Heart left ventricle (tissue), 16 donors: ENCODE measurements around the gene OPRD1. TPM values are rescaled to one million over a fixed set of nuclear protein-coding genes. Genes with fewer than 3 reads are reported as not detected.

ENCODE experiments used
- ATAC-seq, 4 donors: fragments of 200-7000 bp; cut with Tn5 transposase; one replicate each; pipeline ENCODE4 v1.9.1; 2020 to 2022; ENCODE audit warnings: moderate library complexity in 4 of 4, mild to moderate bottlenecking in 3 of 4, moderate number of reproducible peaks in 1 of 4
- DNase-seq, 5 donors: peaks; one replicate each; pipeline ENCODE4 v3.0.0-alpha.2; 2020
- H3K27ac ChIP-seq, 12 donors: fragments of 200-600 bp; sonication (generic) in 4 of 12; one replicate each; pipeline versions ENCODE4 v1.5.0 to v1.8.0; 2016 to 2022; ENCODE audit warnings: mild to moderate bottlenecking in 2 of 12
- H3K27me3 ChIP-seq, 9 donors: fragments of 200-600 bp; sonication (generic) in 2 of 9; one replicate each; pipeline versions ENCODE4 v1.5.1 to v1.8.0; 2016 to 2022; ENCODE audit warnings: mild to moderate bottlenecking in 3 of 9
- H3K36me3 ChIP-seq, 9 donors: fragments of 200-600 bp; sonication (generic) in 2 of 9; one replicate each; pipeline versions ENCODE4 v1.5.0 to v1.8.0; 2018 to 2022; ENCODE audit warnings: mild to moderate bottlenecking in 2 of 9
- H3K4me1 ChIP-seq, 12 donors: fragments of 200-600 bp; sonication (generic) in 4 of 12; one replicate each; pipeline versions ENCODE4 v1.5.0 to v1.8.0; 2016 to 2022; ENCODE audit warnings: mild to moderate bottlenecking in 3 of 12
- H3K4me3 ChIP-seq, 12 donors: fragments of 200-600 bp; sonication (generic) in 4 of 12; one replicate each; pipeline versions ENCODE4 v1.5.0 to v1.8.0; 2017 to 2022; ENCODE audit warnings: mild to moderate bottlenecking in 9 of 12, moderate library complexity in 4 of 12
- H3K9me3 ChIP-seq, 12 donors: fragments of 200-600 bp; sonication (generic) in 4 of 12; one replicate each; pipeline versions ENCODE4 v1.5.0 to v1.8.0; 2016 to 2022; ENCODE audit warnings: mild to moderate bottlenecking in 1 of 12
- CTCF ChIP-seq, 12 donors: fragments of 200-600 bp; sonication (generic) in 4 of 12; IDR thresholded peaks; one replicate each; pipeline versions ENCODE4 v1.5.0 to v1.8.0; 2018 to 2022; ENCODE audit warnings: antibody characterized with exemption in 12 of 12, mild to moderate bottlenecking in 5 of 12
- POLR2A ChIP-seq, 2 donors: fragments of 450-650 bp; IDR thresholded peaks; one replicate each; pipeline ENCODE4 v1.6.1; 2017; ENCODE audit warnings: antibody characterized with exemption in 2 of 2, mild to moderate bottlenecking in 2 of 2, moderate library complexity in 2 of 2
- WGBS, 4 donors: extraction: QIAGEN DNeasy Blood & Tissue Kit in 2 of 4; methylation state at CpG; one replicate each; pipeline versions ENCODE4 v1.1.5 to v1.1.7; 2013 to 2018; 5-methylcytosine and 5-hydroxymethylcytosine counted together
- intact Hi-C, 10 donors: fragments of 100-400 bp; cut with DNase I; formaldehyde crosslinking; loops; one replicate each; pipeline versions ENCODE4 v1.11.1 to v1.14.2; 2022
- polyA plus RNA-seq, 2 donors: library from polyadenylated mRNA; stranded (reverse); fragments of 200-250 nt; gene quantifications; one replicate each; pipeline ENCODE4 v1.2.3, GENCODE V29; 2013
- total RNA-seq, 9 donors: library from RNA; depleted of rRNA in 2 of 9; stranded (reverse); fragments of >200 nt in 2 of 9; fragmentation: NEBNext Ultra II Directional in 3 of 9; extraction: Animal tissue kit (Norgen Biotek cat#: 25700) in 3 of 9; gene quantifications; one replicate each; pipeline versions ENCODE4 v1.1.0 to v1.2.4, GENCODE V29; 2016 to 2023
- donor health status: ischemic (EF 13 %, LVEDD 7.1; RV severe dilation, severe dysfunction).
- donor health status: healthy with polysubstance abuse.
- donor health status: DM: no; HTN: yes; CAD: no.
- donor health status: DM: no; HTN: no; CAD: no.
- donor health status: ischemic (EF 25% LVEDD 6.9; RV normal size, moderate dysfunction).
- donor health status: ischemic (EF 25% LVEDD 5.7; RV mildly dilated, moderate dysfunction).
- donor health status: healthy.
- donor health status: DM: yes; HTN: yes; CAD: no.
- donor health status: ischemic (EF 35%, LVEDD 5.7; RV mildly dilated, moderate dysfunction).
- donor health status: nonischemic (EF 11% LVEDD 7.7; RV severe dilation, severe dysfunction).
- donor health status: DM: yes; HTN: yes; CAD: no.
- donor health status: PGD.
- donor health status: ischemic (EF 29% LVEDD 5.4; RV normal size, mild dysfunction).
- donor health status: nonischemic (EF 23%, LVEDD 6.1; RV moderate dilation, normal function).

The OPRD1 gene
- total and polyA plus RNA-seq, 11 donors = under 0.01 to 0.02 (median 0.01) TPM; not detected in 7

DNA sequence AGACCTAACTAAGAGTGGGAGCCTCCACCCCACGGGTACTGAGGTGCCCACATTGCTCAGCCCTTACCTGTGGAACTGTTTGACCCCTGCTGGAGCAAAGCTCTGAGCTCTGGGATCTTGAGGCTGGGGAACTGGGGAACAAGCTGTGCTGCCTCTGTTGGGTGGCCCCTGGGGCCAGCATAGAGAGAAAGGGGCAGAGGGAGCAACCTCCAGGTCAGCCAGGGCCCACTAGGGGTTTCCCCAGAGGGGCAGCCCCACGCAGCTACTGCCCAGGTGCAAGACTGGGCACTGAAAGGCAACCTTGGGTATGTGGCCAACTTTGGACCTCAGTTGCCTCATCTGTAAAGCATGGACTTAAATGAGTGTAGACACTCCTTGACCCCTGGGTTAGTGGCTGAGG, 78.9 kb downstream of the OPRD1 start:
- peaks cover 0 to 10% (median 0%) of the 10 kb centered on the region in 9 donors for H3K27me3 ChIP-seq
- H3K27ac ChIP-seq = no peak overlapping the region
- H3K4me1 ChIP-seq = peaks cover 0 to 39% (median 6%) of the 10 kb centered on the region in 12 donors
- intact Hi-C loops = no loop called here
- DNase-seq = no peak
- WGBS, 4 donors = 79 to 91% (median 87%) methylated on average over 2 of the region's 2 CpGs
- no peaks in the 10 kb centered on the region for H3K9me3 ChIP-seq
- no peaks in the 10 kb centered on the region for H3K36me3 ChIP-seq
- TF ChIP-seq POLR2A (IDR thresholded peaks at IDR 0.05) (no peak), CTCF (IDR thresholded peaks at IDR 0.05) (no peak)
- H3K4me3 ChIP-seq = no peak overlapping the region
- no peak for ATAC-seq

- Histone ChIP-seq H3K27me3 (peaks cover 0 to 10% (median 0%) of the 10 kb centered on the region in 9 donors), H3K4me3 (no peak overlapping the region), H3K9me3 (no peaks in the 10 kb centered on the region), H3K27ac (no peak overlapping the region), H3K4me1 (peaks cover 0 to 35% (median 6%) of the 10 kb centered on the region in 12 donors), H3K36me3 (no peaks in the 10 kb centered on the region)
- DNase-seq = no peak
- no peak for ATAC-seq
- 64 to 84% (median 76%) methylated on average over 2 of the region's 2 CpGs for WGBS, 4 donors
- TF ChIP-seq CTCF (IDR thresholded peaks at IDR 0.05) (no peak), POLR2A (IDR thresholded peaks at IDR 0.05) (no peak)
- intact Hi-C loops = no loop called here
Observed at GRCh38 chr1:28891256-28891655, 79.3 kb downstream of the OPRD1 start.

DNA sequence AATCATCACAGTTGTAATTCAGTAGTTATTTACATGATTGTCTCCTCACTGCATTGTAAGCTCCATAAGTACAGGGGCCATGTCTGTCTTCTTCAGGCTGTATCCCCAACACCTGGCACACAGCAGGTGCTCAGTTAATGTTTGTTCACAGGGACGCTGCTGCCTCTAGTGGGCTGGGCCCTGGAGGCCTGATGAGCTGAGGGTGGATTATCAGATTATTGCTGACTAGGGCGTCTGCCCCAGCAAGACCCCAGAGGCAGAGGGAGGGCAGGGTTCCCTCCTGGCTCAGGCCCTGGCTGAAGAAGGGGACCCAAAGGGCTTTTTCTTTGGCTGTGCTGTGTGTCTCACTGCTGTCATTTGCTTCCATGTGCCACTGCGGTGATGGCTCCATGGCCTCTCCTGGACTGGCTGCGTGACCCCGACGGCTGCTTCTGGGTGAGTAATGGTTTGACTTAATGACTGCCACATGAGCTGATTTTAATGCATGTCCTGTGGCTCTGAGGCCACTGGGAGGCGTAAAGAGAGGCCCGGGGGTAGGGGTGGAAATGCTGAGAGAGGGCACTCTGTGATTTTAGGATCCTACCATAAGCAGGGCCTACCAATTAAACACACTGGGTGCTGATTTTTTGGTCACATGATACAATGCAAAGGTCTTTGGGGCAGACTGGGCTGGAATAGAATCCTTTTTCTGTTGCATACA, 81.6 kb downstream of the OPRD1 start:
- intact Hi-C loops = no loop called here
- TF ChIP-seq CTCF (IDR thresholded peaks at IDR 0.05) (peak in 2 of 12 donors; percentile 8 to 10), POLR2A (IDR thresholded peaks at IDR 0.05) (no peak)
- DNase-seq (no peak), ATAC-seq (no peak)
- WGBS, 4 donors = 74 to 85% (median 83%) methylated on average over 6 to 8 of the region's 8 CpGs
- Histone ChIP-seq H3K4me3 (no peak overlapping the region), H3K36me3 (no peaks in the 10 kb centered on the region), H3K27ac (no peak overlapping the region), H3K4me1 (peaks cover 0 to 22% (median 6%) of the 10 kb centered on the region in 12 donors), H3K27me3 (no peaks in the 10 kb centered on the region), H3K9me3 (no peaks in the 10 kb centered on the region)

GRCh38 chr1:28894785-28895184, 82.8 kb downstream of the OPRD1 start:
- TF ChIP-seq CTCF (IDR thresholded peaks at IDR 0.05) = no peak
- TF ChIP-seq POLR2A (IDR thresholded peaks at IDR 0.05) = no peak
- no peak for DNase-seq
- 61 to 67% (median 66%) methylated on average over 2 of the region's 2 CpGs for WGBS, 4 donors

More at GRCh38 chr1:28894785-28895184, 82.8 kb downstream of the OPRD1 start:
- H3K4me1 ChIP-seq = peaks cover 0 to 31% (median 15%) of the 10 kb centered on the region in 12 donors
- H3K27ac ChIP-seq = no peak overlapping the region
- H3K27me3 ChIP-seq = no peaks in the 10 kb centered on the region
- no peak overlapping the region for H3K4me3 ChIP-seq
- intact Hi-C loops = no loop called here
- H3K9me3 ChIP-seq = no peaks in the 10 kb centered on the region
- ATAC-seq = peak in 3 of 4 donors; percentile 51 to 55 (median 54)
- no peaks in the 10 kb centered on the region for H3K36me3 ChIP-seq
